Mammary epithelial cell (primary cell): ENCODE data around the gene MOG.

ENCODE experiments used
- EZH2 ChIP-seq: IDR thresholded peaks from 2 replicates; pipeline ENCODE4 v1.6.1; 2012; ENCODE audit warnings: low read length, inconsistent platforms, borderline replicate concordance
- TF ChIP-seq, protein P1 (sequence below), 2 donors: IDR thresholded peaks in 1 of 2; conservative IDR thresholded peaks in 1 of 2; 2 replicates each; pipeline ENCODE4 v1.5.1; 2011 to 2012; ENCODE audit warnings: inconsistent platforms in 2 of 2, low read length in 2 of 2, mild to moderate bottlenecking in 2 of 2, control low read depth in 1 of 2, low read depth in 1 of 2; ENCODE audit not compliant: insufficient read depth in 1 of 2; ENCODE audit errors: extremely low read depth in 1 of 2

DNA sequence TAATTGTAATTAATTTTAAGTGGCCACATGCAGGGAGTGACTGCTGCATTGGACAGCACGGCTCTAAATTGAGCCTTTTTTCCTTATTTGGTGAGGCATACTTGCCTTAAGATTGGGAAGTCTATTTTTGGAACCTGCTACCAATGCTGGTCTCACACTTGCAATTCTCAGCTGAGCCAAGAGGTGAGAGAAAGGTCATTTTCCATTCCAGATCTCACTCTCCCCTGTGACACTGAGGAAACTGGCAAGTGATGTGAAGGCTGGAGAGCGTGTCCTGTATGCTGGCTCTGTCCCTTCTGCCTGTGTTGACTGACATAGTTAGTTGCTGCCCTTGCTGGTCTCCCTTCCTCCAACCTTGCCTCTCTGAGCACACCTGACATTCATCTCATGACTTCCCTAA is 735 bp upstream of the MOG start:
- TF ChIP-seq, protein P1, sequence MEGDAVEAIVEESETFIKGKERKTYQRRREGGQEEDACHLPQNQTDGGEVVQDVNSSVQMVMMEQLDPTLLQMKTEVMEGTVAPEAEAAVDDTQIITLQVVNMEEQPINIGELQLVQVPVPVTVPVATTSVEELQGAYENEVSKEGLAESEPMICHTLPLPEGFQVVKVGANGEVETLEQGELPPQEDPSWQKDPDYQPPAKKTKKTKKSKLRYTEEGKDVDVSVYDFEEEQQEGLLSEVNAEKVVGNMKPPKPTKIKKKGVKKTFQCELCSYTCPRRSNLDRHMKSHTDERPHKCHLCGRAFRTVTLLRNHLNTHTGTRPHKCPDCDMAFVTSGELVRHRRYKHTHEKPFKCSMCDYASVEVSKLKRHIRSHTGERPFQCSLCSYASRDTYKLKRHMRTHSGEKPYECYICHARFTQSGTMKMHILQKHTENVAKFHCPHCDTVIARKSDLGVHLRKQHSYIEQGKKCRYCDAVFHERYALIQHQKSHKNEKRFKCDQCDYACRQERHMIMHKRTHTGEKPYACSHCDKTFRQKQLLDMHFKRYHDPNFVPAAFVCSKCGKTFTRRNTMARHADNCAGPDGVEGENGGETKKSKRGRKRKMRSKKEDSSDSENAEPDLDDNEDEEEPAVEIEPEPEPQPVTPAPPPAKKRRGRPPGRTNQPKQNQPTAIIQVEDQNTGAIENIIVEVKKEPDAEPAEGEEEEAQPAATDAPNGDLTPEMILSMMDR (conservative IDR thresholded peaks at IDR 0.05 in 1 of 2, IDR thresholded peaks at IDR 0.05 in 1 of 2; ENCODE audit: extremely low read depth in 1 of 2, insufficient read depth in 1 of 2, low read depth in 1 of 2, low read length in 2 of 2): no peak
- no peak for TF ChIP-seq EZH2
